VCaP (cell line): ENCODE data around the gene SPACA4.
A peak's percentile ranks its signal among the peaks of the same experiment; 100 is the strongest.

Source experiments
- H3K27ac ChIP-seq: fragments of 450-650 bp; 2 replicates; pipeline ENCODE4 v1.5.1; 2017
- TF ChIP-seq, protein P1 (sequence below): fragments of 450-650 bp; conservative IDR thresholded peaks from 2 replicates; pipeline ENCODE4 v1.5.1; 2017; ENCODE audit warnings: mild to moderate bottlenecking, moderate library complexity

The SPACA4 gene

DNA sequence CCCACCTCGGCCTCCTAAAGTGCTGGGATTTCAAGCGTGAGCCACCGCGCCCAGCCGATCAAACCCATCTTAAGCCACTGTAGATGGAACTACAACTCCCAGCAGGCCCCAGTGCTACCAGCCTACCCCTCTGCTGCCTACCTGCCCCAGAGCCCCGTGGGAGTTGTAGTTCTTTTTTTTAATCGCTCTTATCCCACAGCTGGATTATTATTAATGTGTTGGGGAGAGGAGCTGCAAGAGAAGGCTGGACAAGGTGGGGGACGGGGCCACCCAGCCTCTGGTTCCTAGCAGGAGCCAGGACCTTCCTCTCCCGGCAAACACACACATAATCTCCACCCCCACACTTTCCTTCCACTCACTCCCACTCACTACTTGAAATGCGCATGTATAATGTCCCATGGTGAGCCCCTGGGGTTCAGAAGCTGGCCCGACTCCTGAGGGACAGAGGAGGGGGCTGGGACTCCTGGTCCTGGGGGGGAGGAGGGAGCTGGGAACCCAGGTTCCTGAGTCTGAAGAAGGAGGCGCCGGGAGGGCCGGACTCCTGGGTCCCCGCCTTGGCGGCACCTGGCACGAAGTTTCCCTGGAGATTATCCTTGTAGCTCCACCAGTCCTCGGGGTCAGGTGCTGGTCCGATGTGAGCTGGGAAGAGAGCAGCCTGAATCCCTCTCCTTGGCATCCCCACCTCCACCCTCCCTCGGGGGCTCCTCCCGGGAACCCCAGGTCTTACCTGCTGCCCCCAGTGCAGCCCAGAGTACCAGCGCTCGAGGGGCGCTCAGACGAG lies 38.5 kb downstream of the SPACA4 start:
- TF ChIP-seq, protein P1, sequence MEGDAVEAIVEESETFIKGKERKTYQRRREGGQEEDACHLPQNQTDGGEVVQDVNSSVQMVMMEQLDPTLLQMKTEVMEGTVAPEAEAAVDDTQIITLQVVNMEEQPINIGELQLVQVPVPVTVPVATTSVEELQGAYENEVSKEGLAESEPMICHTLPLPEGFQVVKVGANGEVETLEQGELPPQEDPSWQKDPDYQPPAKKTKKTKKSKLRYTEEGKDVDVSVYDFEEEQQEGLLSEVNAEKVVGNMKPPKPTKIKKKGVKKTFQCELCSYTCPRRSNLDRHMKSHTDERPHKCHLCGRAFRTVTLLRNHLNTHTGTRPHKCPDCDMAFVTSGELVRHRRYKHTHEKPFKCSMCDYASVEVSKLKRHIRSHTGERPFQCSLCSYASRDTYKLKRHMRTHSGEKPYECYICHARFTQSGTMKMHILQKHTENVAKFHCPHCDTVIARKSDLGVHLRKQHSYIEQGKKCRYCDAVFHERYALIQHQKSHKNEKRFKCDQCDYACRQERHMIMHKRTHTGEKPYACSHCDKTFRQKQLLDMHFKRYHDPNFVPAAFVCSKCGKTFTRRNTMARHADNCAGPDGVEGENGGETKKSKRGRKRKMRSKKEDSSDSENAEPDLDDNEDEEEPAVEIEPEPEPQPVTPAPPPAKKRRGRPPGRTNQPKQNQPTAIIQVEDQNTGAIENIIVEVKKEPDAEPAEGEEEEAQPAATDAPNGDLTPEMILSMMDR: no peak
- H3K27ac ChIP-seq: peak overlapping the region; percentile 86

- TF ChIP-seq, protein P1: no peak
Observed at GRCh38 chr19:48645620-48646000, 39.1 kb downstream of the SPACA4 start.

GRCh38 chr19:48646001-48646721 lies 39.6 kb downstream of the SPACA4 start, which contains the start of gene CA11:
Gene CA11 (minus strand): TSS chr19:48646187. CDS start chr19:48645632, 555 bp downstream.
- TF ChIP-seq, protein P1: peak; percentile 94
- H3K27ac ChIP-seq: peak within 1 kb of the TSS; percentile 86

More at GRCh38 chr19:48645620-48646000, 39.1 kb downstream of the SPACA4 start:
- peak overlapping the region; percentile 86 for H3K27ac ChIP-seq

GRCh38 chr19:48646722-48647216 lies 40.2 kb downstream of the SPACA4 start:
- TF ChIP-seq, protein P1: no peak
- H3K27ac ChIP-seq: peak overlapping the region; percentile 86

DNA sequence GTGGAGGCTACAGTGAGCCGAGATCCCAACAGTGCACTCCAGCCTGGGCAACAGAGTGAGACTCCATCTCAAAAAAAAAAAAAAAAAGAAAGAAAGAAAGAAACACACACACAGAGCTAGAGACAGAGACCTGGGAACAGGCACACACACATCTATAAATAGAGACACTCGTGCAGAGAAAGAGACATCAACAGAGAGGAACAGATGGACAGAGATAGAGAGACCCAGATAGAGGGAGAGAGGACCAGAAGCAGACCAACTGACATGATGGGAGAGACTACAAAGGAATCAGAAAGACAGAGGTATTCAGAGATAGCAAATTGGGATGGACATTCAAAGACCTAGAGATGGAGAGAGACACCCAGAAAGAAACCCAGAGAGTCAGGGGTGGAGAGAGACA lies 41.6 kb downstream of the SPACA4 start:
- H3K27ac ChIP-seq: no peak overlapping the region
- TF ChIP-seq, protein P1: no peak

- no peak overlapping the region for H3K27ac ChIP-seq
- TF ChIP-seq, protein P1: no peak
Observed at GRCh38 chr19:48650974-48651682, 44.6 kb downstream of the SPACA4 start.

- no peak overlapping the region for H3K27ac ChIP-seq
- TF ChIP-seq, protein P1: no peak
Observed at GRCh38 chr19:48651683-48652048, 45.1 kb downstream of the SPACA4 start.
